ENCODE data around the gene NOSIP.

The NOSIP gene

GRCh38 chr19:49524812-49525455 lies 55.4 kb downstream of the NOSIP start:
- no peak for DNase-seq (ENCODE audit: low read depth)
- TF ChIP-seq CTCF (IDR thresholded peaks at IDR 0.05; ENCODE audit: low read length, missing control alignments) = no peak
- H3K4me3 ChIP-seq (replicated peaks; ENCODE audit: low read depth, low read length) = no peak overlapping the region

DNA sequence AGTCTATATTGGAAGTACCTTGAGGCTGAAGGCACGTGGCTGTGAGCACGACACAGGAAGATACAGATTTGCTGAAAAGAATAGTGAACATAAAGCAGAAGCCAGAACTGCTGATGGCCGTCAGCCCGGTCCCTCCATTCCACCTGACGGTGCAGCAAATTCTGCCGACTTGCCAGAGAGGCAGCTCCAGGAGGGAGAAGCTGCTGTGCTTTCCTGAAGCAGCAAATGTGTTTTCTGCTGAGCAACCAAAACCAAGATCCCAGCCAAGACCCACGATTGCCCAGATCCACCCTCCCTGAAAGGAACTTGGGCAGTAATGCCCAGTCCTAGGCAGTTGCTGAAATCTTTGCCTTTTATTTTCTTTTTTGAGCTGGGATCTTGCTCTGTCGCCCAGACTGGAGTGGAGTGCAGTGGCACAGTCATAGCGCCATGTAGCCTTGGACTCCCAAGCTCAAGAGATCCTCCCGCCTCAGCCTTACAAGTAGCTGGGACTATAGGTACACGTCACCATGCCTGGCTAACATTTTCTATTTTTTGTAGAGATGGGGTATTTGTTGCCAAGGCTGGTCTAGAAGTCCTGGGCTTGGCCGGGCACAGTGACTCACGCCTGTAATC lies 59.5 kb downstream of the NOSIP start:
- TF ChIP-seq CTCF (IDR thresholded peaks at IDR 0.05; ENCODE audit: low read length, missing control alignments) = no peak
- DNase-seq (ENCODE audit: low read depth) = no peak
- no peak overlapping the region for H3K4me3 ChIP-seq (replicated peaks; ENCODE audit: low read depth, low read length)

GRCh38 chr19:49518033-49518432 lies 62.3 kb downstream of the NOSIP start:
- DNase-seq (ENCODE audit: low read depth) = no peak
- no peak overlapping the region for H3K4me3 ChIP-seq (replicated peaks; ENCODE audit: low read depth, low read length)
- no peak for TF ChIP-seq CTCF (IDR thresholded peaks at IDR 0.05; ENCODE audit: low read length, missing control alignments)

GRCh38 chr19:49515767-49516166 lies 64.6 kb downstream of the NOSIP start:
- DNase-seq (ENCODE audit: low read depth) = peak; percentile 72
- no peak overlapping the region for H3K4me3 ChIP-seq (replicated peaks; ENCODE audit: low read depth, low read length)

GRCh38 chr19:49514151-49514550 lies 66.2 kb downstream of the NOSIP start:
- no peak for DNase-seq (ENCODE audit: low read depth)
- no peak for TF ChIP-seq CTCF (IDR thresholded peaks at IDR 0.05; ENCODE audit: low read length, missing control alignments)
- peak overlapping the region; percentile 66 for H3K4me3 ChIP-seq (replicated peaks; ENCODE audit: low read depth, low read length)

More at GRCh38 chr19:49515767-49516166, 64.6 kb downstream of the NOSIP start:
- no peak for TF ChIP-seq CTCF (IDR thresholded peaks at IDR 0.05; ENCODE audit: low read length, missing control alignments)

GRCh38 chr19:49513746-49514118 lies 66.6 kb downstream of the NOSIP start:
- peak overlapping the region; percentile 66 for H3K4me3 ChIP-seq (replicated peaks; ENCODE audit: low read depth, low read length)
- no peak for TF ChIP-seq CTCF (IDR thresholded peaks at IDR 0.05; ENCODE audit: low read length, missing control alignments)
- no peak for DNase-seq (ENCODE audit: low read depth)
